Upper lobe of right lung (tissue), 1 donor: ENCODE results near the gene MYZAP. TPM values are rescaled to one million over a fixed set of nuclear protein-coding genes. Genes with fewer than 3 reads are reported as not detected.

Experiments
- ATAC-seq: fragments of 200-7000 bp; cut with Tn5 transposase; one replicate; pipeline ENCODE4 v1.9.1; 2020; ENCODE audit warnings: mild to moderate bottlenecking, moderate library complexity
- DNase-seq: peaks from one replicate; pipeline ENCODE4 v3.0.0-alpha.2; 2020
- H3K27ac ChIP-seq: fragments of 200-600 bp; one replicate; pipeline ENCODE4 v1.8.0; 2022
- H3K27me3 ChIP-seq: fragments of 200-600 bp; one replicate; pipeline ENCODE4 v1.8.0; 2022; ENCODE audit warnings: mild to moderate bottlenecking
- H3K36me3 ChIP-seq: fragments of 200-600 bp; one replicate; pipeline ENCODE4 v1.8.0; 2022
- H3K4me1 ChIP-seq: fragments of 200-600 bp; one replicate; pipeline ENCODE4 v1.8.0; 2022
- H3K4me3 ChIP-seq: fragments of 200-600 bp; one replicate; pipeline ENCODE4 v1.8.0; 2022; ENCODE audit warnings: mild to moderate bottlenecking
- H3K9me3 ChIP-seq: fragments of 200-600 bp; one replicate; pipeline ENCODE4 v1.8.0; 2022
- CTCF ChIP-seq: fragments of 200-600 bp; IDR thresholded peaks from one replicate; pipeline ENCODE4 v1.8.0; 2022; ENCODE audit warnings: antibody characterized with exemption
- intact Hi-C: fragments of 100-400 bp; cut with DNase I; formaldehyde crosslinking; loops from one replicate; pipeline ENCODE4 v1.11.0; 2022
- total RNA-seq: library from RNA; stranded (reverse); fragmentation: NEBNext Ultra II Directional; extraction: Animal tissue kit (Norgen Biotek cat#: 25700); gene quantifications from one replicate; pipeline ENCODE4 v1.2.1, GENCODE V29; 2021
- donor health status: DM: no; HTN: yes; CAD: no; lungs with severe emphysema.

Gene MYZAP
- total RNA-seq, 1 donor from 2014 or later, result 30.9 TPM

DNA sequence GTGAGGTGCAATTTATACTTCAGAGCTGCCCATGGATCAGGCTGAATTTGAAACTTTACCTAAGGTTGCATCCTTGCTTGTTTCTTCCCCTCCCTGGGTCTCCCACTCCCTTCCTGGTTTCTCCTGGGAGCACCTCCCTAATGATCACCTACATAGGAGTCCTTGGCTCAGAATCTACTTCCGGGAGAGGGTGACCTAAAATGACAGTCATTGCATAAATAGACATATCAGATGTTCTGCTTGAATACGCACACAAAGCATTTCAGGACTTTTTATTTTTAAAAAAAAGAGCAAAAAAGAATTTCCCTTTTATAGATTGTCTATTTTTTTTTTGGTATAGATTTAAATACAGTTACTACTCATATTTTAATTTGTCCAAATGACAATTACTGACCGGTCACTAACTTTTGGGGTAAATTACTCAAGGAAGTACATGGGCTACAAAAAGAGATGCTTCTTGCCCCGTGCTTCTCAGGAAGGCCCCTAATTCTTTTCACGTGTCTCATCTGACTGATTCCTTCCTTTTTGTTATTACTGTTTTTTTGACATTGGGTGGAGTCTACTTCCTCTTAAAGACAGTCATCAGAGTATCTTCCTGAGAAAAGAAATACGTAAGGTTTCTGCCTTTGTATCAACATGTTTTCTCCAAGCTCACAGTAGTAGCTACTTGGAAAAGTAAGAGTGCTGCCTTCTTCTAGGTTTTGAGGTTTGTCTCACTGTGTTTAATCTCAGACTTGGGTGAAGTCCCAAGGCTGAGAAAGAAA, 4.9 kb upstream of the MYZAP start:
- Histone ChIP-seq H3K27me3 (no peaks in the 10 kb centered on the region), H3K9me3 (no peaks in the 10 kb centered on the region), H3K27ac (no peak overlapping the region), H3K36me3 (no peaks in the 10 kb centered on the region), H3K4me1 (peaks cover 7% of the 10 kb centered on the region), H3K4me3 (no peak overlapping the region)
- no peak for DNase-seq
- TF ChIP-seq CTCF, result no peak
- intact Hi-C loops, result no loop called here
- no peak for ATAC-seq

- Histone ChIP-seq H3K4me1 (peaks cover 7% of the 10 kb centered on the region), H3K27ac (no peak overlapping the region), H3K36me3 (no peaks in the 10 kb centered on the region), H3K4me3 (no peak overlapping the region), H3K9me3 (no peaks in the 10 kb centered on the region), H3K27me3 (no peaks in the 10 kb centered on the region)
- TF ChIP-seq CTCF, result no peak
- no peak for DNase-seq
- intact Hi-C loops, result no loop called here
- ATAC-seq, result no peak
Measured at GRCh38 chr15:57589281-57589680, 2.4 kb upstream of the MYZAP start.

DNA sequence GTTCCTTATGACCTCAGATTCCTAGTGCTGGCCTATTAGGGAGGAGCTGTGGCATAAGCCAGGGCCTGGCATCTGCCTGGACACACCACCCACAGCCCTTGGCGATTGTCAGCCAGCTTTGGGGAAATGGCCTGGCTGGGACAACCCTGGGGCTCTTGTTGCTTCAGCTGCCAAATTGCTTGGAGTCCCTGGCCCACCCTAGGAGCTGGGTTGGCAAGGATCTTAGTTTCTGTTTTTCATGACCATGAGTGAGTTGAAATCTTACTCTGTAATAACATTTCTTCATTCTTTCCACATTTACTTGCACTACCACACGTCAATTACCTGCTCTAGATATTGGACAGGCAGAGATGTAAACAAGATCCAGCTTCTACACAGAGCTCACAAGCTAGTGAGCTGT, 1.9 kb upstream of the MYZAP start:
- DNase-seq, result no peak
- Histone ChIP-seq H3K4me1 (peaks cover 7% of the 10 kb centered on the region), H3K27ac (no peak overlapping the region), H3K27me3 (no peaks in the 10 kb centered on the region), H3K4me3 (no peak overlapping the region), H3K9me3 (no peaks in the 10 kb centered on the region), H3K36me3 (no peaks in the 10 kb centered on the region)
- intact Hi-C loops, result no loop called here
- ATAC-seq, result no peak
- no peak for TF ChIP-seq CTCF

GRCh38 chr15:57591237-57591821, 375 bp upstream of the MYZAP start:
- peak; percentile 3 for ATAC-seq
- TF ChIP-seq CTCF, result no peak

DNA sequence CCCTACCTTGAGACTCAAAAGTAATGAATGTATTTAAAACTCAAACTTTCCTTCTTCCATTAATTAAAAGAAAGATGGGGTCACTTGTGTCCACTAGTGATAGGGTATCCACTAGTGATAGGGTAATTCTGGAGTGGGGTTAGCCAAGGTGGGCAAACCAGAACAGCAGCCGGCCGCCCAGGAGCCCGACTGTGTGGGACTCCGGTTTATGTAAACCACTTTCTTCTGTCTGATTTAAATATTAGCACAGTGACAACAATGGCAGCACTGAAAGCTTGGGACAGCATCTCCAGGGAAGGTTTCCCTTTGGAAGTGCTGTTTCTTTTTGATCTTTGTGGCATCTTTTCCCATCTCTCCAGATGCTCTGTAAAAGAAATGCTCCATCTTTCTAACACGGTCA, 722 bp downstream of the MYZAP start:
- no peak for TF ChIP-seq CTCF
- H3K9me3 ChIP-seq, result no peaks in the 10 kb centered on the region
- DNase-seq, result no peak
- H3K4me1 ChIP-seq, result peaks cover 26% of the 10 kb centered on the region
- no peak for ATAC-seq
- H3K27ac ChIP-seq, result peak overlapping the region; percentile 67
- intact Hi-C loops, result no loop called here
- no peaks in the 10 kb centered on the region for H3K27me3 ChIP-seq
- H3K4me3 ChIP-seq, result peak overlapping the region; percentile 59
- H3K36me3 ChIP-seq, result no peaks in the 10 kb centered on the region

More at GRCh38 chr15:57591237-57591821, 375 bp upstream of the MYZAP start:
- intact Hi-C loops, result no loop called here
- Histone ChIP-seq H3K9me3 (no peaks in the 10 kb centered on the region), H3K36me3 (no peaks in the 10 kb centered on the region), H3K4me1 (peaks cover 18% of the 10 kb centered on the region), H3K27ac (peak overlapping the region; percentile 67), H3K4me3 (peak overlapping the region; percentile 59), H3K27me3 (no peaks in the 10 kb centered on the region)
- DNase-seq, result no peak
